ENCODE measurements around the gene ZBED4.

DNA sequence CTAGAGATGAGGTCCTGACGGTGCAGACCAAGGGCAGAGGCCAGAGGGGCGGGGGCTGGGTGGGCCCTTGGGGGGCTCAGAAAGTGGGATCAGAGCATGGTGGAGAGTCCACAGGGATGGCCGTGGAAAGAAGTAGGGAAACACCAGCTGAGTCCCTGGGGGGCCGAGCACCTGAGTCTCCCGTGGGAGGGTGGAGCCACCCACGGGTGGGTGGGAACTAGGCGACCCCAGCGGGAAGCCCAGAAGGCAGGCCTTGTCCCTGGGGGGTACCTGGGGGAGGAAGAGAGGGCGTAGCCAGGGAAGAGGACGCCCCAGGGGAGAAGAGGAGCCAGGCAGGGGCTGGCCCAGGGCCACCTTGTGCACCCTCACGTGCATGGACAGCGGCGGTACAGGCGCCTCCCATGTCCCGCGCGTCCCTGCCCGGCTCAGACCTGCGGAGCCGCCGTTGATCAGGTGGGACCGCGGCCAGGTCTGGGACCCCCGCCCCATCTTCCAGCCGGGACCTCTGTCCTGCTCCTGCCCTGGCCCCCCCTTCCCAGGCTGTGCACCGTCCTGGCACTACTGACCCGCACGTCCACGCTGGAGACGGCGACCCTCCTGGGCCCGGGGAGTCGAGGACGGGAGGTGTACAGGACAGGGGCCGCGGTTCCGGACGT is 75.0 kb downstream of the ZBED4 start:
- TF ChIP-seq, protein P1, sequence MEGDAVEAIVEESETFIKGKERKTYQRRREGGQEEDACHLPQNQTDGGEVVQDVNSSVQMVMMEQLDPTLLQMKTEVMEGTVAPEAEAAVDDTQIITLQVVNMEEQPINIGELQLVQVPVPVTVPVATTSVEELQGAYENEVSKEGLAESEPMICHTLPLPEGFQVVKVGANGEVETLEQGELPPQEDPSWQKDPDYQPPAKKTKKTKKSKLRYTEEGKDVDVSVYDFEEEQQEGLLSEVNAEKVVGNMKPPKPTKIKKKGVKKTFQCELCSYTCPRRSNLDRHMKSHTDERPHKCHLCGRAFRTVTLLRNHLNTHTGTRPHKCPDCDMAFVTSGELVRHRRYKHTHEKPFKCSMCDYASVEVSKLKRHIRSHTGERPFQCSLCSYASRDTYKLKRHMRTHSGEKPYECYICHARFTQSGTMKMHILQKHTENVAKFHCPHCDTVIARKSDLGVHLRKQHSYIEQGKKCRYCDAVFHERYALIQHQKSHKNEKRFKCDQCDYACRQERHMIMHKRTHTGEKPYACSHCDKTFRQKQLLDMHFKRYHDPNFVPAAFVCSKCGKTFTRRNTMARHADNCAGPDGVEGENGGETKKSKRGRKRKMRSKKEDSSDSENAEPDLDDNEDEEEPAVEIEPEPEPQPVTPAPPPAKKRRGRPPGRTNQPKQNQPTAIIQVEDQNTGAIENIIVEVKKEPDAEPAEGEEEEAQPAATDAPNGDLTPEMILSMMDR (IDR thresholded peaks at IDR 0.05): no peak
- no peak for TF ChIP-seq POLR2A (IDR thresholded peaks at IDR 0.05)

All from body of pancreas (tissue), 4 donors.